Aorta (tissue), 5 donors: Measurements from ENCODE around the gene SWSAP1. TPM values are rescaled to one million over a fixed set of nuclear protein-coding genes. Genes with fewer than 3 reads are reported as not detected.
A peak's percentile ranks its signal among the peaks of the same experiment; 100 is the strongest.
"Not testable (repeated sequence)": the region's sequence is repeated elsewhere in the genome, so short reads cannot be mapped to it uniquely, and the experiment has no call there.

Source experiments
- ATAC-seq: fragments of 200-7000 bp; cut with Tn5 transposase; one replicate; pipeline ENCODE4 v1.9.1; 2022; ENCODE audit warnings: moderate library complexity; ENCODE audit not compliant: low FRiP score
- DNase-seq, 2 donors: peaks; one replicate each; pipeline ENCODE4 v3.0.0-alpha.2; 2020
- H3K27ac ChIP-seq, 2 donors: one replicate each; pipeline ENCODE4 v1.5.1; 2013; ENCODE audit warnings: low read length in 2 of 2, mild to moderate bottlenecking in 2 of 2, moderate library complexity in 2 of 2, control low read depth in 1 of 2, inconsistent platforms in 1 of 2, low read depth in 1 of 2
- H3K27me3 ChIP-seq, 2 donors: one replicate each; pipeline ENCODE4 v1.6.1; 2013; ENCODE audit warnings: control low read depth in 1 of 2, low read length in 1 of 2, mild to moderate bottlenecking in 1 of 2, moderate library complexity in 1 of 2; ENCODE audit not compliant: insufficient read depth in 2 of 2, control insufficient read depth in 1 of 2
- H3K36me3 ChIP-seq, 2 donors: one replicate each; pipeline ENCODE4 v1.6.1; 2013; ENCODE audit warnings: control low read depth in 1 of 2, low read length in 1 of 2, mild to moderate bottlenecking in 1 of 2; ENCODE audit not compliant: insufficient read depth in 2 of 2, control insufficient read depth in 1 of 2
- H3K4me1 ChIP-seq, 2 donors: one replicate each; pipeline ENCODE4 v1.6.1; 2013; ENCODE audit warnings: low read length in 2 of 2, control low read depth in 1 of 2, mild to moderate bottlenecking in 1 of 2, moderate library complexity in 1 of 2; ENCODE audit not compliant: insufficient read depth in 2 of 2, control insufficient read depth in 1 of 2
- H3K4me3 ChIP-seq, 2 donors: one replicate each; pipeline ENCODE4 v1.5.1; 2013; ENCODE audit warnings: low read length in 2 of 2, control low read depth in 1 of 2, mild to moderate bottlenecking in 1 of 2
- H3K9me3 ChIP-seq: one replicate; pipeline ENCODE4 v1.6.1; 2013; ENCODE audit warnings: mild to moderate bottlenecking, low read length; ENCODE audit not compliant: control insufficient read depth
- WGBS, 2 donors: extraction: QIAGEN DNeasy Blood & Tissue Kit; methylation state at CpG; one replicate each; pipeline ENCODE4 v1.1.7; 2013; 5-methylcytosine and 5-hydroxymethylcytosine counted together
- intact Hi-C, 2 donors: fragments of 100-400 bp; cut with DNase I; formaldehyde crosslinking; loops; one replicate each; pipeline versions ENCODE4 v1.14.2 to v1.15.0; 2022
- polyA plus RNA-seq, 2 donors: library from polyadenylated mRNA; stranded (reverse); fragments of 200-250 nt; gene quantifications; one replicate each; pipeline ENCODE4 v1.2.3, GENCODE V29; 2013
- total RNA-seq, 2 donors: library from RNA; stranded (reverse); fragmentation: NEBNext Ultra II Directional; extraction: Animal tissue kit (Norgen Biotek cat#: 25700); gene quantifications; one replicate each; pipeline ENCODE4 v1.2.1, GENCODE V29; 2021
- donor health status: healthy with polysubstance abuse.
- donor health status: Bipolar disorder and iron deficiency.
- donor health status: DM: no; HTN: no; CAD: no.
- donor health status: DM: no; HTN: no; CAD: no.
- donor health status: DM: yes; HTN: yes; CAD: no.

SWSAP1 gene
- total and polyA plus RNA-seq, 4 donors, result 0.50 to 5.7 (median 1.6) TPM

DNA sequence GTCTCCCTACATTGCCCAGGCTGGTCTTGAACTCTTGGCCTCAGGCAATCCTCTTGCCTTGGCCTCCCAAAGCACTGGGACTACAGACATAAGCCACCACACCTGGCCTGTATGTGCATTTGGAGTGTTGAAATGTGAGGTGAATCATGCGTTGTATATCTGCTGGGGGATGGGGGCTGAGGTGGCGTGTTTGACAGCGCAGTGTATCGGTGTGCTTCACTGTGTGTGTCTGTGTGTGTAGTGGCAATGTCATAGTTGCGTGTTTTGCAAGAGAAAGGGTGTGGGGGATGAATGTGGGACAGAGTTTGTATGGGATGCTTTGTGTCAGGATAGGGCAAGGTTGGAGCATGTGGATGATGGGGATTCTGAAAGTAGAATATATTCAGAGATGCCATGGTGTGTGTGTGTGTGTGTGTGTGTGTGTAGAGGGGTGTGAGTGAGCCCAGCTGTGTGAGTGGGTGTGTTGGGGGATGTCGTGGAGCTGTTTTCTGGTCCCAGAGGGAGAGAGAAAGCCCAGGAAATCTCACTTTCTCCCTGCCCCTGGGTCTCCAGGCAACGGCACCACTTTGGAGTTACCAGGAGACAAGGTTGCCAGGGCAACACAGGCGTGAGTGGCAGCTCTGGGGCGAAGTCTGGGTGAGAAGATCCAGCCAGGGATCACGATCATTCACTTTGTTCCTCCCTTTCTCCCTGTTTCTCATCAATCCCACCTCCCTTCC lies 1.1 kb upstream of the SWSAP1 start:
- Histone ChIP-seq H3K36me3 (no peaks in the 10 kb centered on the region), H3K27me3 (no peaks in the 10 kb centered on the region), H3K9me3 (no peaks in the 10 kb centered on the region), H3K27ac (no peak overlapping the region), H3K4me3 (no peak overlapping the region), H3K4me1 (peaks cover 2 to 4% of the 10 kb centered on the region in 2 donors)
- WGBS, 2 donors, result 51 to 54% methylated on average over 10 of the region's 10 CpGs
- DNase-seq, result no peak
- ATAC-seq, result no peak
- intact Hi-C loops, result no loop called here

DNA sequence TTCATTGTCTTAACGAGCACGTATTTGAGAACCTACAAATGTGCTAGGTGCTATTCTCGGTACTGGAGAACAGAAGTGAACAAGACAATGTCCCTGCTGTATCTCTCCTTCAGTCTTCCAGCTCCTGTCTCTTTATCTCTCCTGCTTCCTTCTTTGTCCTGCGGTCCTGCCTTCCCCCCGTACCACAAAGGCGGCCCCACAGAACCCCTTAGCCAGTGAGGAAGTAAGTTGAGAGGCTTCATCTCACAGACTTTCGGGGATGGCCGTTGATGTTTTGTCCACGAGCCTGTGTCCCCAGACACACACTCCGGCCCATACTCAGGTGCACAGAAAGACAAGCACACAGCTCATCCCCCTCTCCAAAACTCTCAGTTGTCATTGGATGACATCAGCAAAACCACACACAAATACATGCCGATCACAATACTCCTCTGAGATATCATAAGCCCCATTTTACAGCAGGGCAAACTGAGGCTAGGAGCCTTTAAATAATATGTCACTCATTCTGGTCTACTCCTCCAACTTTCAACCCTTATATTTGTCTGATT lies 507 bp upstream of the SWSAP1 start:
- intact Hi-C loops, result no loop called here
- 58 to 61% methylated on average over 11 of the region's 11 CpGs for WGBS, 2 donors
- H3K36me3 ChIP-seq, result no peaks in the 10 kb centered on the region
- no peaks in the 10 kb centered on the region for H3K9me3 ChIP-seq
- peak overlapping the region in 1 of 2 donors; percentile 23 for H3K27ac ChIP-seq
- no peaks in the 10 kb centered on the region for H3K27me3 ChIP-seq
- H3K4me1 ChIP-seq, result peaks cover 2 to 4% of the 10 kb centered on the region in 2 donors
- DNase-seq (no peak), ATAC-seq (no peak)
- no peak overlapping the region for H3K4me3 ChIP-seq

- 4 to 6% methylated on average over 27 of the region's 27 CpGs for WGBS, 2 donors
- Histone ChIP-seq H3K4me3 (peak overlapping the region in 1 of 2 donors; percentile 11), H3K9me3 (no peaks in the 10 kb centered on the region), H3K27me3 (no peaks in the 10 kb centered on the region), H3K36me3 (no peaks in the 10 kb centered on the region), H3K27ac (peak overlapping the region; percentile 20 to 72), H3K4me1 (peaks cover 2 to 4% of the 10 kb centered on the region in 2 donors)
- DNase-seq, result peak in 1 of 2 donors; percentile 81
- intact Hi-C loops, result loop anchor here (5.0 kb wide), 2 partner anchors 38 to 83 kb away; partner anchors contain the start of gene RAB3D (in 1 of the 2)
- ATAC-seq, result peak; percentile 8
These were observed 880 bp downstream of the SWSAP1 start for GRCh38 chr19:11375143-11375948.

DNA sequence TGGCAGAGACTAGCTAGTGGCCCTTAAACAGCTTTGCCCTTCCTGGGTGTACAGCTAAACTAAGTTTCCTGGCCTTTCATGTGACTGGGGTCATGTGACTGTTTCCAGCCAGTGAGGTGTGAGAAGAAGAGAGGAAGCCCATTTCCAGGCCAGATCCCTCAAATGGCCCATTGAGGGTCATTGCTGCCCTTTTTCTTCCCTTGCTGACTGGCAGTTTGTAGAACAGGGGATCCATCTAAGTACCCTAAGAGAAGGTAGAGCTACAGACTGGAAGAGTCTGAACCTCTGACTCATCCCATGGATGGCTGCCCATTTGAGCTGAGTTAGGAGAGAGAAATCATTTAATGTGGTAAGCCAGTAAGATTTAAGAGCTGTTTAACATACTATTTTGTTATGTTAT lies 2.8 kb downstream of the SWSAP1 start:
- no peak for ATAC-seq
- intact Hi-C loops, result loop anchor here (5.0 kb wide), 2 partner anchors 40 to 85 kb away; partner anchors contain the start of gene RAB3D (in 1 of the 2)
- peak in 1 of 2 donors; percentile 71 for DNase-seq
- Histone ChIP-seq H3K4me1 (peaks cover 2 to 4% of the 10 kb centered on the region in 2 donors), H3K36me3 (no peaks in the 10 kb centered on the region), H3K27ac (no peak overlapping the region), H3K9me3 (no peaks in the 10 kb centered on the region), H3K4me3 (no peak overlapping the region), H3K27me3 (no peaks in the 10 kb centered on the region)

- Histone ChIP-seq H3K9me3 (no peaks in the 10 kb centered on the region), H3K36me3 (no peaks in the 10 kb centered on the region), H3K4me1 (peaks cover 2 to 4% of the 10 kb centered on the region in 2 donors), H3K4me3 (no peak overlapping the region), H3K27me3 (no peaks in the 10 kb centered on the region), H3K27ac (peak overlapping the region in 1 of 2 donors; percentile 41)
- DNase-seq (no peak), ATAC-seq (no peak)
- intact Hi-C loops, result loop anchor here (5.0 kb wide), 2 partner anchors 40 to 85 kb away; partner anchors contain the start of gene RAB3D (in 1 of the 2)
- 94 to 95% methylated on average over 3 of the region's 3 CpGs for WGBS, 2 donors
These were observed 3.3 kb downstream of the SWSAP1 start for GRCh38 chr19:11377756-11378155.

DNA sequence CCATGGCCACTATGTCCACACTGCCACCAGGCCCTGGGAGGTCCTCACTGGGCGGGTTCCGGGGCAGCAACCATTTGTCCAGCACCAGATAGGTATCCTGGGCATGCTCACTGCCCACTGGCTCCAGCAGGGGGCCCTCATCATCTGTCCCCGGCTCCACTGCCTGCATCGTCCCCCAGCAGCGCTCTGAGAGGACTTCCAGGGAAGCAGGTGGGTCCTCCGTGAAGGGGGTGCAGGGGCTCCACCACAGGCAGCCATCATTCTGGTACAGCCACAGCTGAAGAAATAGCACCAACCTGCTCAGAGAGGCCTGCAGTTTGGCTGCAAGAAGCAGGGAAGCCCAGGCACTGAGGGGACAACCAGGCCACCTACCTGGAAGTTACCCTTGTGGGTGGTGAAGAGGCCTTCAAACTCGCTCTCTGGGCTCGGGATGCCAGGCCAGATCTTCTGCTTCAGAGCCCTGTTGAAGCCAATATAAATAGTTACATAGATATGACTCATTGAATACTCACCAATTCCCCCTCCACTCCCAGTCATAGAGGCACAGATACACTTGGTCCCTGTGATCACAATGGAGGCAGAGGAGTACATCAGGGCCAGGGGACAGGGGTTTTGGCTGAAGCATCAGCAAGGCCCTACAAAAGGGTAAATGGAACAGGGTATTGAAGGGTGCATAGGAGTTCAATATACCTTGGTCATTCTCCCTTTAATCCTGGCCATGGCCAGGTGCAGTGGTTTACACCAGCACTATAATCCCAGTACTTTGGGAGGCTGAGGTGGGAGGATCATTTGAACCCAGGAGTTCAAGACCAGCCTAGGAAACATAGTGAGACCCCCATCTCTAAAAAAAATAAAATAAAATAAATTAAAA lies 4.1 kb downstream of the SWSAP1 start:
- ATAC-seq (no peak), DNase-seq (peak in 1 of 2 donors; percentile 61)
- Histone ChIP-seq H3K27me3 (no peaks in the 10 kb centered on the region), H3K9me3 (no peaks in the 10 kb centered on the region), H3K4me3 (no peak overlapping the region), H3K36me3 (no peaks in the 10 kb centered on the region), H3K27ac (peak overlapping the region in 1 of 2 donors; percentile 28), H3K4me1 (peaks cover 2 to 4% of the 10 kb centered on the region in 2 donors)
- WGBS, 2 donors, result 19 to 24% methylated on average over 8 of the region's 8 CpGs
- intact Hi-C loops, result loop anchor here (5.0 kb wide), 2 partner anchors 41 to 86 kb away; partner anchors contain the start of gene RAB3D (in 1 of the 2)

GRCh38 chr19:11379269-11379845 lies 4.9 kb downstream of the SWSAP1 start:
- H3K9me3 ChIP-seq, H3K4me3 ChIP-seq, H3K36me3 ChIP-seq, H3K27ac ChIP-seq, H3K4me1 ChIP-seq, ATAC-seq, DNase-seq, H3K27me3 ChIP-seq: not testable (repeated sequence)
- intact Hi-C loops, result loop anchor here (5.0 kb wide), 2 partner anchors 42 to 87 kb away; partner anchors contain the start of gene RAB3D (in 1 of the 2)
- 84 to 85% methylated on average over 14 of the region's 14 CpGs for WGBS, 2 donors
